H1 (cell line): ENCODE measurements around the gene AIFM2. TPM values are rescaled to one million over a fixed set of nuclear protein-coding genes. Genes with fewer than 3 reads are reported as not detected.

ENCODE experiments used
- CTCF ChIA-PET: fragments of 300-600 bp; sonication (Branson Sonifier 250); formaldehyde crosslinking; loops from one replicate; lab custom pipeline; 2021; ENCODE audit not compliant: partially characterized antibody; lab: Charles Lee
- POLR2A ChIA-PET: fragments of 300-600 bp; sonication (Branson Sonifier 250); formaldehyde crosslinking; loops from one replicate; lab custom pipeline; 2021; ENCODE audit warnings: inconsistent platforms; ENCODE audit not compliant: partially characterized antibody; lab: Charles Lee
- DNase-seq, 2 experiments: peaks; one replicate each; pipeline versions ENCODE4 v3.0.0 to v3.0.0-alpha.2; 2010 to 2022; ENCODE audit warnings: low spot score in 2 of 2, low read depth in 1 of 2, mixed read lengths in 1 of 2
- FAIRE-seq: peaks from 2 replicates; lab custom pipeline; 2011; peaks lifted over from hg19 to GRCh38; lab: Jason Lieb, UNC
- H2AFZ ChIP-seq: 2 replicates; pipeline ENCODE4 v1.8.1; 2012; ENCODE audit warnings: low read length, inconsistent platforms
- H2AK5ac ChIP-seq: 2 replicates; pipeline ENCODE4 v1.6.1; 2013; ENCODE audit warnings: low read depth, low read length
- H2BK120ac ChIP-seq: replicated peaks from 2 replicates; pipeline ENCODE3; 2013; ENCODE audit warnings: low read depth, low read length, inconsistent platforms
- H2BK12ac ChIP-seq: 2 replicates; pipeline ENCODE4 v1.6.1; 2013; ENCODE audit warnings: low read depth, low read length
- H2BK15ac ChIP-seq: 2 replicates; pipeline ENCODE4 v1.6.1; 2013; ENCODE audit warnings: low read length
- H2BK20ac ChIP-seq: 2 replicates; pipeline ENCODE4 v1.6.1; 2013; ENCODE audit warnings: low read length
- H2BK5ac ChIP-seq: 2 replicates; pipeline ENCODE4 v1.6.1; 2013; ENCODE audit warnings: low read depth, low read length
- H3K14ac ChIP-seq: 2 replicates; pipeline ENCODE4 v1.6.1; 2013; ENCODE audit warnings: inconsistent platforms; ENCODE audit not compliant: insufficient read length
- H3K18ac ChIP-seq: 2 replicates; pipeline ENCODE4 v1.6.1; 2013; ENCODE audit warnings: low read length; ENCODE audit errors: extremely low read depth
- H3K23ac ChIP-seq: 2 replicates; pipeline ENCODE4 v1.6.1; 2013; ENCODE audit warnings: inconsistent platforms; ENCODE audit not compliant: insufficient read length
- H3K23me2 ChIP-seq: 2 replicates; pipeline ENCODE4 v1.6.1; 2013; ENCODE audit warnings: low read depth, low read length
- H3K27ac ChIP-seq: 2 replicates; pipeline ENCODE4 v1.6.1; 2011; ENCODE audit warnings: low read depth, low read length, inconsistent platforms
- H3K27me3 ChIP-seq, 4 experiments: replicated peaks in 1 of 4; 1 replicate in 1 of 4; 2 replicates in 3 of 4; pipeline versions ENCODE4 v1.6.1 to v1.8.1; 2011 to 2013; ENCODE audit warnings: low read length in 3 of 4, mild to moderate bottlenecking in 3 of 4, inconsistent platforms in 2 of 4, mixed read lengths in 2 of 4, moderate library complexity in 1 of 4; ENCODE audit not compliant: control insufficient read depth in 3 of 4, insufficient read depth in 3 of 4; ENCODE audit errors: extremely low read depth in 1 of 4
- H3K36me3 ChIP-seq, 4 experiments: 2 replicates each; pipeline versions ENCODE4 v1.6.1 to v1.8.1; 2011 to 2013; ENCODE audit warnings: mild to moderate bottlenecking in 4 of 4, low read length in 3 of 4, moderate library complexity in 2 of 4, control low read depth in 1 of 4, inconsistent platforms in 1 of 4; ENCODE audit not compliant: insufficient read depth in 4 of 4, control insufficient read depth in 2 of 4
- H3K4ac ChIP-seq: replicated peaks from 2 replicates; pipeline ENCODE3; 2013; ENCODE audit warnings: low read length, low read depth, mixed read lengths, inconsistent platforms; ENCODE audit not compliant: insufficient read length
- H3K4me1 ChIP-seq, 4 experiments: replicated peaks in 1 of 4; 1 replicate in 1 of 4; 2 replicates in 3 of 4; pipeline versions ENCODE4 v1.6.1 to v1.8.1; 2011 to 2013; ENCODE audit warnings: low read length in 3 of 4, inconsistent platforms in 2 of 4, mixed read lengths in 1 of 4; ENCODE audit not compliant: insufficient read depth in 4 of 4, control insufficient read depth in 3 of 4
- H3K4me2 ChIP-seq, 2 experiments: 2 replicates each; pipeline versions ENCODE4 v1.6.1 to v1.8.1; 2011 to 2013; ENCODE audit warnings: low read depth in 2 of 2, low read length in 2 of 2, control low read depth in 1 of 2, inconsistent platforms in 1 of 2, mild to moderate bottlenecking in 1 of 2; ENCODE audit not compliant: insufficient read depth in 1 of 2
- H3K4me3 ChIP-seq, 4 experiments: fragments of 200-600, 300-600 bp in 1 of 4; sonication (generic), shearing (Covaris generic), sonication (Bioruptor Twin) in 1 of 4; 2 replicates each; pipeline versions ENCODE4 v1.5.1 to v1.8.1; 2011 to 2016; ENCODE audit warnings: low read length in 4 of 4, low read depth in 3 of 4, control low read depth in 2 of 4, inconsistent platforms in 2 of 4, mild to moderate bottlenecking in 2 of 4, mixed read lengths in 1 of 4, moderate library complexity in 1 of 4; ENCODE audit not compliant: insufficient read depth in 2 of 4; ENCODE audit errors: extremely low read depth in 1 of 4
- H3K56ac ChIP-seq: replicated peaks from 2 replicates; pipeline ENCODE3; 2013; ENCODE audit warnings: low read depth, mild to moderate bottlenecking, mixed read lengths, low read length, inconsistent platforms; ENCODE audit not compliant: insufficient read length
- H3K79me1 ChIP-seq: 2 replicates; pipeline ENCODE4 v1.6.1; 2013; ENCODE audit warnings: low read depth, low read length, control low read depth
- H3K79me2 ChIP-seq, 2 experiments: 2 replicates each; pipeline versions ENCODE4 v1.6.1 to v1.8.1; 2012 to 2013; ENCODE audit warnings: low read length in 2 of 2, mild to moderate bottlenecking in 2 of 2, inconsistent platforms in 1 of 2; ENCODE audit not compliant: insufficient read depth in 2 of 2, control insufficient read depth in 1 of 2
- H3K9ac ChIP-seq, 4 experiments: replicated peaks in 1 of 4; 1 replicate in 1 of 4; 2 replicates in 3 of 4; pipeline versions ENCODE4 v1.6.1 to v1.8.1; 2011 to 2013; ENCODE audit warnings: low read depth in 3 of 4, low read length in 3 of 4, control low read depth in 2 of 4, mild to moderate bottlenecking in 2 of 4, moderate library complexity in 2 of 4, inconsistent platforms in 1 of 4; ENCODE audit errors: extremely low read depth in 1 of 4
- H3K9me3 ChIP-seq, 2 experiments: 2 replicates each; pipeline versions ENCODE4 v1.6.1 to v1.8.1; 2012 to 2013; ENCODE audit warnings: mild to moderate bottlenecking in 2 of 2, moderate library complexity in 2 of 2, control low read depth in 1 of 2, inconsistent platforms in 1 of 2, low read depth in 1 of 2, low read length in 1 of 2, mixed read lengths in 1 of 2; ENCODE audit not compliant: insufficient read depth in 2 of 2
- H4K20me1 ChIP-seq, 2 experiments: replicated peaks in 1 of 2; 2 replicates each; pipeline versions ENCODE3 to v1.8.1; 2011 to 2013; ENCODE audit warnings: inconsistent platforms in 2 of 2, low read length in 2 of 2, mild to moderate bottlenecking in 1 of 2; ENCODE audit not compliant: insufficient read depth in 2 of 2, control insufficient read depth in 1 of 2
- H4K5ac ChIP-seq: 2 replicates; pipeline ENCODE4 v1.6.1; 2013; ENCODE audit warnings: low read length, low read depth, mixed read lengths, inconsistent platforms; ENCODE audit not compliant: insufficient read length
- H4K8ac ChIP-seq: 2 replicates; pipeline ENCODE4 v1.8.0; 2013; ENCODE audit warnings: mild to moderate bottlenecking, moderate library complexity, low read length, inconsistent platforms; ENCODE audit not compliant: insufficient read depth; ENCODE audit errors: extremely low read depth
- H4K91ac ChIP-seq: replicated peaks from 2 replicates; pipeline ENCODE3; 2013; ENCODE audit warnings: low read length, mixed read lengths, inconsistent platforms; ENCODE audit not compliant: insufficient read length
- SUZ12 ChIP-seq: fragments of 200-600 bp; sonication (generic); IDR thresholded peaks from 2 replicates; pipeline ENCODE4 v1.6.1; 2012; ENCODE audit warnings: mild to moderate bottlenecking, inconsistent platforms, low read length, moderate library complexity, mixed read lengths
- WGBS, 2 experiments: shearing (Covaris generic) in 1 of 2; methylation state at CpG; one replicate each; pipeline versions ENCODE4 v1.1.6 to v1.1.7; 2013 to 2015; ENCODE audit warnings: low lambda C conversion rate in 2 of 2, mixed read lengths in 2 of 2, inconsistent platforms in 1 of 2, low coverage in 1 of 2, missing lambda C conversion rate in 1 of 2; ENCODE audit not compliant: insufficient replicate concordance in 2 of 2, insufficient coverage in 1 of 2, insufficient read length in 1 of 2; ENCODE audit errors: extremely low coverage in 1 of 2, missing lambda C conversion rate in 1 of 2; 5-methylcytosine and 5-hydroxymethylcytosine counted together
- polyA plus RNA-seq, 7 experiments: library from polyadenylated mRNA; depleted of rRNA in 3 of 7; stranded (reverse) in 5 of 7; unstranded in 2 of 7; fragments of >200 nt in 5 of 7; fragments of 200-250 nt in 2 of 7; gene quantifications; 1 replicate in 5 of 7; 2 replicates in 1 of 7; 4 replicates in 1 of 7; pipeline versions ENCODE4 v1.2.1 to v1.2.3, GENCODE V29; 2011 to 2013; ENCODE audit warnings: missing spikeins in 2 of 7, mixed read lengths in 2 of 7
- total RNA-seq: library from RNA; stranded (reverse); fragmentation: NEBNext Ultra II Directional; extraction: Animal tissue kit (Norgen Biotek cat#: 25700); gene quantifications from 2 replicates; pipeline ENCODE4 v1.2.1, GENCODE V29; 2021
- TF ChIP-seq, protein P1 (sequence below), 3 experiments: IDR thresholded peaks; 1 replicate in 2 of 3; 2 replicates in 1 of 3; pipeline versions ENCODE4 v1.5.1 to v1.6.1; 2011; ENCODE audit warnings: low read length in 3 of 3, mild to moderate bottlenecking in 3 of 3, inconsistent platforms in 2 of 3, low read depth in 1 of 3, moderate library complexity in 1 of 3; ENCODE audit not compliant: insufficient read depth in 1 of 3; ENCODE audit errors: control extremely low read depth in 1 of 3

AIFM2 gene
- total and polyA plus RNA-seq, 2 of the 8 experiments (the other 6 are each of a cell fraction or from before 2014, with no cell fraction given) = 4.0 TPM

DNA sequence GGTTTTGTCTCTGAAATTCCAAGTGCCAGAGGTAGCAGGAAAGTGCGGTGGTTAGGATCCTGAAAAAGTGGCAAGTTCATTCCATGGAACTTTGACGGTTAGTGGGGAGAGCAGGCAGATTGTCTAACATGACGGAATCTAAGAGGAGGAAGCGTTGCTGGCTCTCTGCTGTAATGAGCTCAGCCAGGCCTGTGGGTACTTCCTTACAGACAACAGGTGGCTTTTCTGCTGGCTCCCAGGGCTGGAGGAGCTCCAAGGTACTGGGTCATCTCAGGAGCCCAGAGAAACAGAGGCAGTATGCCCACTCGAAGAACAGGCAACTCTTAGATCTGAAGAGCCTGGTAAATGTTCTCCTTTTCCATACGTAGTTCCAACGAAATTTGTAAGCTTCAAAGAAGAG, 3.1 kb upstream of the AIFM2 start:
- no peak overlapping the region for H3K4ac ChIP-seq

More for the DNA sequence above, 3.1 kb upstream of the AIFM2 start:
- H3K9ac ChIP-seq = no peak overlapping the region
- ChIA-PET POLR2A (interaction anchor here (1.1 to 4.4 kb wide), 3 partner anchors 10 to 96 kb away, joined by 3 to 31 read pairs (median 3); partner anchors contain the start of genes SAR1A and TYSND1), CTCF (interaction anchor here (0.7 to 4.7 kb wide), 10 partner anchors 9 to 349 kb away, joined by 3 to 20 read pairs (median 4); partner anchors contain the start of gene TYSND1)
- no peak overlapping the region for H2BK20ac ChIP-seq
- no peak overlapping the region for H3K4me2 ChIP-seq
- peaks cover 0 to 4% (median 1%) of the 10 kb centered on the region in 4 experiments; a peak in 2 of 7 replicates for H3K4me1 ChIP-seq
- no peak overlapping the region for H3K4me3 ChIP-seq
- DNase-seq = peak in 1 of 2 experiments; percentile 35
- no peak overlapping the region for H4K5ac ChIP-seq
- no peaks in the 10 kb centered on the region for H3K36me3 ChIP-seq
- H3K56ac ChIP-seq = no peak overlapping the region
- no peak overlapping the region for H4K8ac ChIP-seq
- peaks cover 0 to 2% of the 10 kb centered on the region in 2 experiments for H4K20me1 ChIP-seq
- no peak overlapping the region for H2BK15ac ChIP-seq
- no peak overlapping the region for H2BK12ac ChIP-seq
- peaks cover 12% of the 10 kb centered on the region; the same call in 1 of the 2 replicates for H3K23me2 ChIP-seq
- no peak overlapping the region for H3K23ac ChIP-seq
- H3K9me3 ChIP-seq = no peaks in the 10 kb centered on the region
- TF ChIP-seq, protein P1, sequence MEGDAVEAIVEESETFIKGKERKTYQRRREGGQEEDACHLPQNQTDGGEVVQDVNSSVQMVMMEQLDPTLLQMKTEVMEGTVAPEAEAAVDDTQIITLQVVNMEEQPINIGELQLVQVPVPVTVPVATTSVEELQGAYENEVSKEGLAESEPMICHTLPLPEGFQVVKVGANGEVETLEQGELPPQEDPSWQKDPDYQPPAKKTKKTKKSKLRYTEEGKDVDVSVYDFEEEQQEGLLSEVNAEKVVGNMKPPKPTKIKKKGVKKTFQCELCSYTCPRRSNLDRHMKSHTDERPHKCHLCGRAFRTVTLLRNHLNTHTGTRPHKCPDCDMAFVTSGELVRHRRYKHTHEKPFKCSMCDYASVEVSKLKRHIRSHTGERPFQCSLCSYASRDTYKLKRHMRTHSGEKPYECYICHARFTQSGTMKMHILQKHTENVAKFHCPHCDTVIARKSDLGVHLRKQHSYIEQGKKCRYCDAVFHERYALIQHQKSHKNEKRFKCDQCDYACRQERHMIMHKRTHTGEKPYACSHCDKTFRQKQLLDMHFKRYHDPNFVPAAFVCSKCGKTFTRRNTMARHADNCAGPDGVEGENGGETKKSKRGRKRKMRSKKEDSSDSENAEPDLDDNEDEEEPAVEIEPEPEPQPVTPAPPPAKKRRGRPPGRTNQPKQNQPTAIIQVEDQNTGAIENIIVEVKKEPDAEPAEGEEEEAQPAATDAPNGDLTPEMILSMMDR (IDR thresholded peaks at IDR 0.05; ENCODE audit: control extremely low read depth in 1 of 3, insufficient read depth in 1 of 3, low read depth in 1 of 3, low read length in 3 of 3) = no peak
- TF ChIP-seq SUZ12 = no peak
- H3K14ac ChIP-seq = no peak overlapping the region
- no peak overlapping the region for H2AK5ac ChIP-seq
- H4K91ac ChIP-seq = no peak overlapping the region
- H3K79me1 ChIP-seq = no peaks in the 10 kb centered on the region
- no peak overlapping the region for H3K18ac ChIP-seq
- no peaks in the 10 kb centered on the region for H3K79me2 ChIP-seq
- no peak overlapping the region for H2BK120ac ChIP-seq
- peaks cover 0 to 25% (median 19%) of the 10 kb centered on the region in 4 experiments; a peak in 6 of 7 replicates for H3K27me3 ChIP-seq
- no peak overlapping the region for H3K27ac ChIP-seq
- no peak overlapping the region for H2AFZ ChIP-seq
- no peak for FAIRE-seq
- WGBS, 2 experiments = 77% methylated on average over 7 of the region's 7 CpGs; no CpG with 5 or more reads in 1 of the 2 experiments
- no peak overlapping the region for H2BK5ac ChIP-seq
